K562 (cell line): ENCODE measurements around the gene SMAD7. TPM values are rescaled to one million over a fixed set of nuclear protein-coding genes. Genes with fewer than 3 reads are reported as not detected.

Experiments
- ATAC-seq: fragments of 200-7000 bp; cut with Tn5 transposase; 3 replicates; pipeline ENCODE4 v1.9.1; 2020; ENCODE audit warnings: moderate library complexity
- BruUV-seq: library from RNA; stranded (reverse); fragments of 400-500 nt; replicated peaks from 2 replicates; lab custom pipeline; 2021; lab: Mats Ljungman, UMichigan
- CTCF ChIA-PET: fragments of 300-600 bp; formaldehyde crosslinking; extraction: SDS; loops from one replicate; lab custom pipeline; 2021; ENCODE audit warnings: low intra/inter-chr PET ratio; lab: Yijun Ruan, JAX
- POLR2A ChIA-PET: fragments of 300-600, 350-650 bp; sonication (Branson Sonifier 250); formaldehyde crosslinking; extraction: SDS; loops from one replicate; lab custom pipeline; 2021; ENCODE audit warnings: antibody characterized with exemption, inconsistent platforms; lab: Yijun Ruan, JAX
- DNase-seq, 4 experiments: peaks; one replicate each; pipeline versions ENCODE4 v3.0.0 to v3.0.0-alpha.2; 2011 to 2018; ENCODE audit warnings: low spot score in 3 of 4, mixed read lengths in 3 of 4; ENCODE audit errors: extremely low read depth in 1 of 4
- FAIRE-seq: peaks from 2 replicates; lab custom pipeline; 2011; peaks lifted over from hg19 to GRCh38; lab: Jason Lieb, UNC
- H2AFZ ChIP-seq: 2 replicates; pipeline ENCODE4 v1.6.0; 2011; ENCODE audit warnings: low read depth, low read length, control low read depth, inconsistent platforms
- H3K27ac ChIP-seq: fragments of 200-600 bp; 3 replicates; pipeline ENCODE4 v1.8.0; 2011; ENCODE audit warnings: low read depth, mild to moderate bottlenecking, control low read depth, inconsistent platforms, low read length, moderate library complexity, mixed read lengths; ENCODE audit errors: extremely low read depth
- H3K27me3 ChIP-seq, 2 experiments: fragments of 300-600 bp in 1 of 2; 2 replicates in 1 of 2; 3 replicates in 1 of 2; pipeline versions ENCODE4 v1.6.0 to v1.8.0; 2011; ENCODE audit warnings: inconsistent platforms in 2 of 2, low read length in 2 of 2, mild to moderate bottlenecking in 1 of 2, mixed read lengths in 1 of 2, moderate library complexity in 1 of 2; ENCODE audit not compliant: control insufficient read depth in 2 of 2, insufficient read depth in 2 of 2
- H3K36me3 ChIP-seq: fragments of 300-600 bp; 3 replicates; pipeline ENCODE4 v1.8.0; 2011; ENCODE audit warnings: mild to moderate bottlenecking, low read length, inconsistent platforms; ENCODE audit not compliant: control insufficient read depth, insufficient read depth
- H3K4me1 ChIP-seq, 2 experiments: fragments of 200-600 bp in 1 of 2; replicated peaks in 1 of 2; 2 replicates in 1 of 2; 3 replicates in 1 of 2; pipeline versions ENCODE4 v1.5.1 to v1.8.0; 2011; ENCODE audit warnings: inconsistent platforms in 2 of 2, low read length in 2 of 2, mild to moderate bottlenecking in 1 of 2, mixed read lengths in 1 of 2, moderate library complexity in 1 of 2; ENCODE audit not compliant: control insufficient read depth in 2 of 2, insufficient read depth in 2 of 2
- H3K4me2 ChIP-seq: 2 replicates; pipeline ENCODE4 v1.6.1; 2011; ENCODE audit warnings: low read length, control low read depth, inconsistent platforms, mixed read lengths; ENCODE audit not compliant: insufficient read depth
- H3K4me3 ChIP-seq: fragments of 200-600 bp; sonication (generic), shearing (Covaris generic); 2 replicates; pipeline ENCODE4 v1.5.1; 2016; ENCODE audit warnings: control low read depth, inconsistent platforms
- H3K79me2 ChIP-seq: fragments of 200-600 bp; 3 replicates; pipeline ENCODE4 v1.8.0; 2011; ENCODE audit warnings: low read length, inconsistent platforms; ENCODE audit not compliant: control insufficient read depth, insufficient read depth
- H3K9ac ChIP-seq, 2 experiments: 2 replicates each; pipeline versions ENCODE4 v1.6.0 to v1.6.1; 2011; ENCODE audit warnings: low read depth in 2 of 2, low read length in 2 of 2, control low read depth in 1 of 2, inconsistent platforms in 1 of 2, mild to moderate bottlenecking in 1 of 2, mixed read lengths in 1 of 2; ENCODE audit not compliant: insufficient read depth in 1 of 2
- H3K9me1 ChIP-seq: one replicate; pipeline ENCODE4 v1.6.0; 2011; ENCODE audit warnings: inconsistent platforms, mild to moderate bottlenecking, low read length, moderate library complexity; ENCODE audit not compliant: control insufficient read depth, insufficient read depth
- H3K9me3 ChIP-seq: replicated peaks from 2 replicates; pipeline ENCODE4 v1.5.1; 2011; ENCODE audit warnings: low read depth, low read length, inconsistent platforms; ENCODE audit not compliant: control insufficient read depth, insufficient read depth
- H4K20me1 ChIP-seq: replicated peaks from 2 replicates; pipeline ENCODE4 v1.6.1; 2011; ENCODE audit warnings: low read length, inconsistent platforms, mixed read lengths; ENCODE audit not compliant: control insufficient read depth, insufficient read depth
- SUPT5H ChIP-seq: fragments of 450-650 bp; IDR thresholded peaks from 2 replicates; pipeline ENCODE4 v1.6.1; 2016
- ZBTB33 ChIP-seq: sonication (generic); formaldehyde crosslinking; IDR thresholded peaks from 2 replicates; pipeline ENCODE4 v1.8.1; 2023; ENCODE audit warnings: mild to moderate bottlenecking, missing genetic modification reagents
- ZKSCAN3 ChIP-seq: fragments of 250-450 bp; sonication (Bioruptor Pico); IDR thresholded peaks from 2 replicates; pipeline ENCODE4 v1.4.0; 2020
- WGBS: fragments of 100-300 bp; shearing (Covaris generic); methylation state at CpG from one replicate; pipeline ENCODE4 v1.1.6; 2016; ENCODE audit warnings: low coverage, mixed read lengths; ENCODE audit not compliant: insufficient coverage; ENCODE audit errors: missing lambda C conversion rate; 5-methylcytosine and 5-hydroxymethylcytosine counted together
- in situ Hi-C: fragments of 300-500 bp; cut with MboI; formaldehyde crosslinking; loops from 4 replicates; pipeline ENCODE4 v1.15.0; 2018; ENCODE audit warnings: inconsistent platforms, mixed read lengths
- intact Hi-C: fragments of 100-400 bp; cut with micrococcal nuclease; formaldehyde crosslinking; loops from 2 replicates; pipeline ENCODE4 v1.14.2; 2022
- polyA plus RNA-seq, 8 experiments: library from polyadenylated mRNA; depleted of rRNA in 4 of 8; stranded (reverse) in 5 of 8; unstranded in 3 of 8; fragments of >200 nt; fragmentation: Nextera tagmentation in 2 of 8; fragmentation: Illumina TruSeq in 1 of 8; extraction: Ambion mirVana in 2 of 8; extraction: Trizol in 1 of 8; gene quantifications; 2 replicates each; pipeline versions ENCODE4 v1.2.1 to v1.2.3, GENCODE V29; 2011 to 2014; ENCODE audit warnings: inconsistent platforms in 1 of 8, missing spikeins in 1 of 8
- total RNA-seq, 7 experiments: library from RNA; depleted of rRNA in 6 of 7; stranded (reverse); fragments of >200 nt in 6 of 7; fragmentation: Illumina TruSeq in 2 of 7; extraction: Trizol in 2 of 7; gene quantifications; 2 replicates each; pipeline versions ENCODE4 v1.2.1 to v1.2.3, GENCODE V29; 2011 to 2021; ENCODE audit warnings: low replicate concordance in 1 of 7

The SMAD7 gene
- total and polyA plus RNA-seq, 9 of the 15 experiments (the other 6 are each of a cell fraction or from before 2014, with no cell fraction given) = 0.13 to 3.0 (median 1.6) TPM

GRCh38 chr18:48918660-48919456, 31.9 kb downstream of the SMAD7 start:
- POLR2A ChIA-PET = interaction anchor here (0.6 to 0.9 kb wide), 4 partner anchors 10 to 608 kb away, joined by 3 to 5 read pairs (median 3); no protein-coding TSS in a partner anchor
- DNase-seq (no peak), FAIRE-seq (no peak), ATAC-seq (no peak)
- no peaks in the 10 kb centered on the region for H4K20me1 ChIP-seq
- H3K27ac ChIP-seq = no peak overlapping the region
- no peak overlapping the region for H3K4me3 ChIP-seq
- H3K27me3 ChIP-seq = no peaks in the 10 kb centered on the region
- no peak overlapping the region for H3K9ac ChIP-seq
- H3K36me3 ChIP-seq = no peaks in the 10 kb centered on the region; the same call in 2 of the 3 replicates
- CTCF ChIA-PET = no interaction called here
- no TSS peak for BruUV-seq
- intact Hi-C loops = no loop called here
- in situ Hi-C loops = no loop called here
- H3K4me1 ChIP-seq = peaks cover 28 to 34% of the 10 kb centered on the region in 2 experiments
- H3K9me1 ChIP-seq = no peaks in the 10 kb centered on the region
- H3K79me2 ChIP-seq = no peaks in the 10 kb centered on the region
- no peaks in the 10 kb centered on the region for H3K9me3 ChIP-seq
- TF ChIP-seq ZKSCAN3 = no peak
- TF ChIP-seq SUPT5H = no peak
- TF ChIP-seq ZBTB33 (CRISPR knock-in tag) = peak; percentile 88
- no peak overlapping the region for H3K4me2 ChIP-seq
- H2AFZ ChIP-seq = no peak overlapping the region
- WGBS = 75% methylated on average over 9 of the region's 9 CpGs
